Fibroblast of lung (primary cell): ENCODE results near the gene SHROOM3.

Experiments
- EZH2 ChIP-seq: IDR thresholded peaks from 2 replicates; pipeline ENCODE4 v1.5.1; 2012; ENCODE audit warnings: low read length, control low read depth, mild to moderate bottlenecking; ENCODE audit errors: missing control alignments
- TF ChIP-seq, protein P1 (sequence below), 2 donors: IDR thresholded peaks in 1 of 2; conservative IDR thresholded peaks in 1 of 2; 1 replicate in 1 of 2; 2 replicates in 1 of 2; pipeline ENCODE4 v1.5.1; 2011 to 2012; ENCODE audit warnings: low read length in 2 of 2, control low read depth in 1 of 2, inconsistent platforms in 1 of 2, low read depth in 1 of 2, mild to moderate bottlenecking in 1 of 2

DNA sequence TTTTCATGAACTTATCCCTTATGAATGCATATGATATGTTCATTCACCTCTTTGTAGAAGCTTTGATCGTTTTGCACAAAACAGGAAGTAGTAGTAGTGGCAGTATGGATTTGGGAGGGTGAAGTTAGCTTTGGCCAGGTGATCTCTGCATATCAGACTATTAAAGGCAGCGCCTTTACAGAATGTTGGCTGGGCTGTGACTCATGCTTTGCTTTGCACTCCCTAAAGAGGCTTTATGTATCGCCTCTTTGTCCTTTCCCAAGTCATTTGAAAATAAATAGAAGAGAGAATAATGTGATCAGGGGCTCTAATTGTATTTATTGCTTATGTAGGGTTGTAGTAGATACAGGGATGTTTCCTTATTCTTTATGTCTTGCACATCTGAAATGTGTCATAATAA, 50.4 kb downstream of the SHROOM3 start:
- TF ChIP-seq, protein P1, sequence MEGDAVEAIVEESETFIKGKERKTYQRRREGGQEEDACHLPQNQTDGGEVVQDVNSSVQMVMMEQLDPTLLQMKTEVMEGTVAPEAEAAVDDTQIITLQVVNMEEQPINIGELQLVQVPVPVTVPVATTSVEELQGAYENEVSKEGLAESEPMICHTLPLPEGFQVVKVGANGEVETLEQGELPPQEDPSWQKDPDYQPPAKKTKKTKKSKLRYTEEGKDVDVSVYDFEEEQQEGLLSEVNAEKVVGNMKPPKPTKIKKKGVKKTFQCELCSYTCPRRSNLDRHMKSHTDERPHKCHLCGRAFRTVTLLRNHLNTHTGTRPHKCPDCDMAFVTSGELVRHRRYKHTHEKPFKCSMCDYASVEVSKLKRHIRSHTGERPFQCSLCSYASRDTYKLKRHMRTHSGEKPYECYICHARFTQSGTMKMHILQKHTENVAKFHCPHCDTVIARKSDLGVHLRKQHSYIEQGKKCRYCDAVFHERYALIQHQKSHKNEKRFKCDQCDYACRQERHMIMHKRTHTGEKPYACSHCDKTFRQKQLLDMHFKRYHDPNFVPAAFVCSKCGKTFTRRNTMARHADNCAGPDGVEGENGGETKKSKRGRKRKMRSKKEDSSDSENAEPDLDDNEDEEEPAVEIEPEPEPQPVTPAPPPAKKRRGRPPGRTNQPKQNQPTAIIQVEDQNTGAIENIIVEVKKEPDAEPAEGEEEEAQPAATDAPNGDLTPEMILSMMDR (conservative IDR thresholded peaks at IDR 0.05 in 1 of 2, IDR thresholded peaks at IDR 0.05 in 1 of 2; ENCODE audit: low read depth in 1 of 2, low read length in 2 of 2), result no peak
- no peak for TF ChIP-seq EZH2
